HepG2 (cell line): ENCODE data around the gene DNAJC5. TPM values are rescaled to one million over a fixed set of nuclear protein-coding genes. Genes with fewer than 3 reads are reported as not detected.
A peak's percentile ranks its signal among the peaks of the same experiment; 100 is the strongest.

Source experiments
- GATA4 ChIP-seq: sonication (generic); IDR thresholded peaks from 2 replicates; pipeline ENCODE4 v1.6.1; 2016; ENCODE audit warnings: antibody characterized with exemption, low read depth, borderline replicate concordance
- HDAC1 ChIP-seq: sonication (generic); formaldehyde crosslinking; IDR thresholded peaks from 2 replicates; pipeline ENCODE4 v1.5.1; 2020; ENCODE audit warnings: mild to moderate bottlenecking, missing genetic modification reagents
- SPEN ChIP-seq: sonication (generic); formaldehyde crosslinking; IDR thresholded peaks from 2 replicates; pipeline ENCODE4 v1.5.1; 2020; ENCODE audit warnings: low read depth, mild to moderate bottlenecking, missing genetic modification reagents
- ZC3H4 ChIP-seq: sonication (generic); formaldehyde crosslinking; IDR thresholded peaks from 2 replicates; pipeline ENCODE4 v1.4.0; 2020; ENCODE audit warnings: missing genetic modification reagents, borderline replicate concordance
- ZNF629 ChIP-seq: sonication (generic); formaldehyde crosslinking; conservative IDR thresholded peaks from 2 replicates; pipeline ENCODE4 v1.5.0; 2020; ENCODE audit warnings: missing genetic modification reagents
- ZNF674 ChIP-seq: sonication (generic); formaldehyde crosslinking; IDR thresholded peaks from 2 replicates; pipeline ENCODE4 v1.5.0; 2020; ENCODE audit warnings: low read depth, mild to moderate bottlenecking, missing genetic modification reagents
- ZNF883 ChIP-seq: sonication (generic); formaldehyde crosslinking; IDR thresholded peaks from 2 replicates; pipeline ENCODE4 v1.5.1; 2020; ENCODE audit warnings: mild to moderate bottlenecking, missing genetic modification reagents; ENCODE audit errors: not compliant biosample characterization
- polyA plus RNA-seq, 8 experiments: library from polyadenylated mRNA; depleted of rRNA in 3 of 8; stranded (reverse) in 7 of 8; unstranded in 1 of 8; fragments of >200 nt; fragmentation: Illumina TruSeq in 4 of 8; extraction: Trizol in 4 of 8; gene quantifications; 2 replicates each; pipeline versions ENCODE4 v1.2.1 to v1.2.3, GENCODE V29; 2011 to 2016; ENCODE audit warnings: low read depth in 4 of 8, missing spikeins in 1 of 8, mixed read lengths in 1 of 8; ENCODE audit not compliant: insufficient read depth in 1 of 8
- total RNA-seq, 5 experiments: library from RNA; depleted of rRNA; stranded (reverse); fragments of >200 nt; fragmentation: Illumina TruSeq; extraction: Trizol; gene quantifications; 2 replicates each; pipeline ENCODE4 v1.2.3, GENCODE V29; 2016; ENCODE audit warnings: low read depth in 1 of 5
- TF ChIP-seq, protein P1 (sequence below): sonication (generic); formaldehyde crosslinking; IDR thresholded peaks from 2 replicates; pipeline ENCODE4 v1.8.1; 2023; ENCODE audit warnings: missing genetic modification reagents, inconsistent platforms, borderline replicate concordance
- TF ChIP-seq, protein P2 (sequence below), 2 experiments: fragments of 450-650 bp in 1 of 2; sonication (generic) in 1 of 2; formaldehyde crosslinking; IDR thresholded peaks; 2 replicates each; pipeline versions ENCODE4 v1.5.0 to v1.8.0; 2020 to 2022; ENCODE audit warnings: mild to moderate bottlenecking in 1 of 2, missing genetic modification reagents in 1 of 2
- TF ChIP-seq, protein P3 (sequence below): IDR thresholded peaks from 2 replicates; pipeline ENCODE4 v1.6.1; 2016; ENCODE audit warnings: low read depth
- TF ChIP-seq, protein P4 (sequence below): sonication (generic); formaldehyde crosslinking; conservative IDR thresholded peaks from 2 replicates; pipeline ENCODE4 v1.4.0; 2020; ENCODE audit warnings: missing genetic modification reagents
- TF ChIP-seq, protein P5 (sequence below): IDR thresholded peaks from 2 replicates; pipeline ENCODE4 v1.6.1; 2016; ENCODE audit warnings: low read depth, control low read depth
- TF ChIP-seq, protein P6 (sequence below): fragments of 450-650 bp; IDR thresholded peaks from 2 replicates; pipeline ENCODE4 v1.6.1; 2017
- TF ChIP-seq, protein P7 (sequence below): sonication (generic); formaldehyde crosslinking; IDR thresholded peaks from 2 replicates; pipeline ENCODE4 v1.8.0; 2022; ENCODE audit warnings: low read depth, missing genetic modification reagents
- TF ChIP-seq, protein P8 (sequence below): IDR thresholded peaks from 2 replicates; pipeline ENCODE4 v1.6.1; 2016; ENCODE audit warnings: missing compliant biosample characterization, missing genetic modification reagents, borderline replicate concordance

DNAJC5 gene
- total and polyA plus RNA-seq, 2 of the 13 experiments (the other 11 are each of a cell fraction or from before 2014, with no cell fraction given), result 42.8 to 64.5 TPM

DNA sequence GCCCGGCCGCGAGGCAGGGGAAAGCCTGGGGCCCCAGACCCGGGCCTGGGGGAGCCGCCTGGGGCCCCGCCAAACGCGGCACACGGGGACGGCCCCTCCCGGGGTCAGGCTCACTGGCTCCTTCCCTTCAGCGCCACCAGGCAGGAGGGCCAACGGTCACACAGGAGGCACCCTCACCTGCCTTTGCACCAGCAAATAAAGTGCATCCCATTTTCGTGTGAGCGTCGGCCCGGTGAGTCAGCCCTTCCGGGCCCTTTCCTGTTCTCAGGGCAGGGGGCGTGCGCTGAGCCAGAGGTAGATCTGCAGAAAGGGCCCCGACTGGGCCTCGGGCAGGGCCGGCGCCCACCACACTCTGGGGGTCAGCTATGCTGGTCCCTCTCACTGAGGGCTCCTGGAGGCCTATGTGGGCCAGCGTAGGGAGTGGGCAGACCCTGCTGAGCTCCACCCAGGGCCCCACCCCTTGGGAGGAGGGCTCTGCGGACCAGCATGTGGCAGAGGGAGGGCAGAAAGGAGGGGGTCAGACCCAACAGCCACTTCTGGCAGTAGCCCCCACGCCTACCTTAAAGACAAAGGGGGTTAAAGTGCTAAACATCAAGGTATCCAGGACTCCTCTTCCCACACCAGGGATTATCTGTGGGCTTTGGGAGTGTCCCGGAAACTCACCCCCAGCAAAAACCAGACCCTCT, 62.2 kb downstream of the DNAJC5 start (continued):
- TF ChIP-seq, protein P1, sequence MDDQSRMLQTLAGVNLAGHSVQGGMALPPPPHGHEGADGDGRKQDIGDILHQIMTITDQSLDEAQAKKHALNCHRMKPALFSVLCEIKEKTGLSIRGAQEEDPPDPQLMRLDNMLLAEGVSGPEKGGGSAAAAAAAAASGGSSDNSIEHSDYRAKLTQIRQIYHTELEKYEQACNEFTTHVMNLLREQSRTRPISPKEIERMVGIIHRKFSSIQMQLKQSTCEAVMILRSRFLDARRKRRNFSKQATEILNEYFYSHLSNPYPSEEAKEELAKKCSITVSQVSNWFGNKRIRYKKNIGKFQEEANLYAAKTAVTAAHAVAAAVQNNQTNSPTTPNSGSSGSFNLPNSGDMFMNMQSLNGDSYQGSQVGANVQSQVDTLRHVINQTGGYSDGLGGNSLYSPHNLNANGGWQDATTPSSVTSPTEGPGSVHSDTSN (CRISPR knock-in tag), result no peak
- TF ChIP-seq HDAC1 (peak; percentile 44; the same call in 1 of the 2 replicates), ZNF883 (CRISPR knock-in tag) (peak; percentile 46), ZC3H4 (CRISPR knock-in tag) (no peak; the same call in 1 of the 2 replicates), GATA4 (peak; percentile 65; the same call in 1 of the 2 replicates), SPEN (CRISPR knock-in tag) (peak; percentile 74; the same call in 1 of the 2 replicates), ZNF629 (CRISPR knock-in tag) (no peak), ZNF674 (no peak; the same call in 1 of the 2 replicates)
- TF ChIP-seq, protein P2, sequence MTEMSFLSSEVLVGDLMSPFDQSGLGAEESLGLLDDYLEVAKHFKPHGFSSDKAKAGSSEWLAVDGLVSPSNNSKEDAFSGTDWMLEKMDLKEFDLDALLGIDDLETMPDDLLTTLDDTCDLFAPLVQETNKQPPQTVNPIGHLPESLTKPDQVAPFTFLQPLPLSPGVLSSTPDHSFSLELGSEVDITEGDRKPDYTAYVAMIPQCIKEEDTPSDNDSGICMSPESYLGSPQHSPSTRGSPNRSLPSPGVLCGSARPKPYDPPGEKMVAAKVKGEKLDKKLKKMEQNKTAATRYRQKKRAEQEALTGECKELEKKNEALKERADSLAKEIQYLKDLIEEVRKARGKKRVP (CRISPR knock-in tag; IDR thresholded peaks at IDR 0.05), result peak in 1 of 2 experiments; percentile 39; a peak in 1 of 4 replicates
- TF ChIP-seq, protein P3, sequence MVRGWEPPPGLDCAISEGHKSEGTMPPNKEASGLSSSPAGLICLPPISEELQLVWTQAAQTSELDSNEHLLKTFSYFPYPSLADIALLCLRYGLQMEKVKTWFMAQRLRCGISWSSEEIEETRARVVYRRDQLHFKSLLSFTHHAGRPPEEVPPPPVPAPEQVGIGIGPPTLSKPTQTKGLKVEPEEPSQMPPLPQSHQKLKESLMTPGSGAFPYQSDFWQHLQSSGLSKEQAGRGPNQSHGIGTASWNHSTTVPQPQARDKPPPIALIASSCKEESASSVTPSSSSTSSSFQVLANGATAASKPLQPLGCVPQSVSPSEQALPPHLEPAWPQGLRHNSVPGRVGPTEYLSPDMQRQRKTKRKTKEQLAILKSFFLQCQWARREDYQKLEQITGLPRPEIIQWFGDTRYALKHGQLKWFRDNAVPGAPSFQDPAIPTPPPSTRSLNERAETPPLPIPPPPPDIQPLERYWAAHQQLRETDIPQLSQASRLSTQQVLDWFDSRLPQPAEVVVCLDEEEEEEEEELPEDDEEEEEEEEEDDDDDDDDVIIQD (CRISPR knock-in tag), result peak; percentile 58; the same call in 1 of the 2 replicates
- TF ChIP-seq, protein P4, sequence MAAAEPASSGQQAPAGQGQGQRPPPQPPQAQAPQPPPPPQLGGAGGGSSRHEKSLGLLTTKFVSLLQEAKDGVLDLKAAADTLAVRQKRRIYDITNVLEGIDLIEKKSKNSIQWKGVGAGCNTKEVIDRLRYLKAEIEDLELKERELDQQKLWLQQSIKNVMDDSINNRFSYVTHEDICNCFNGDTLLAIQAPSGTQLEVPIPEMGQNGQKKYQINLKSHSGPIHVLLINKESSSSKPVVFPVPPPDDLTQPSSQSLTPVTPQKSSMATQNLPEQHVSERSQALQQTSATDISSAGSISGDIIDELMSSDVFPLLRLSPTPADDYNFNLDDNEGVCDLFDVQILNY (CRISPR knock-in tag), result no peak; the same call in 1 of the 2 replicates
- TF ChIP-seq, protein P5, sequence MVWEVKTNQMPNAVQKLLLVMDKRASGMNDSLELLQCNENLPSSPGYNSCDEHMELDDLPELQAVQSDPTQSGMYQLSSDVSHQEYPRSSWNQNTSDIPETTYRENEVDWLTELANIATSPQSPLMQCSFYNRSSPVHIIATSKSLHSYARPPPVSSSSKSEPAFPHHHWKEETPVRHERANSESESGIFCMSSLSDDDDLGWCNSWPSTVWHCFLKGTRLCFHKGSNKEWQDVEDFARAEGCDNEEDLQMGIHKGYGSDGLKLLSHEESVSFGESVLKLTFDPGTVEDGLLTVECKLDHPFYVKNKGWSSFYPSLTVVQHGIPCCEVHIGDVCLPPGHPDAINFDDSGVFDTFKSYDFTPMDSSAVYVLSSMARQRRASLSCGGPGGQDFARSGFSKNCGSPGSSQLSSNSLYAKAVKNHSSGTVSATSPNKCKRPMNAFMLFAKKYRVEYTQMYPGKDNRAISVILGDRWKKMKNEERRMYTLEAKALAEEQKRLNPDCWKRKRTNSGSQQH (CRISPR knock-in tag), result peak; percentile 88; the same call in 1 of the 2 replicates
- TF ChIP-seq, protein P6, sequence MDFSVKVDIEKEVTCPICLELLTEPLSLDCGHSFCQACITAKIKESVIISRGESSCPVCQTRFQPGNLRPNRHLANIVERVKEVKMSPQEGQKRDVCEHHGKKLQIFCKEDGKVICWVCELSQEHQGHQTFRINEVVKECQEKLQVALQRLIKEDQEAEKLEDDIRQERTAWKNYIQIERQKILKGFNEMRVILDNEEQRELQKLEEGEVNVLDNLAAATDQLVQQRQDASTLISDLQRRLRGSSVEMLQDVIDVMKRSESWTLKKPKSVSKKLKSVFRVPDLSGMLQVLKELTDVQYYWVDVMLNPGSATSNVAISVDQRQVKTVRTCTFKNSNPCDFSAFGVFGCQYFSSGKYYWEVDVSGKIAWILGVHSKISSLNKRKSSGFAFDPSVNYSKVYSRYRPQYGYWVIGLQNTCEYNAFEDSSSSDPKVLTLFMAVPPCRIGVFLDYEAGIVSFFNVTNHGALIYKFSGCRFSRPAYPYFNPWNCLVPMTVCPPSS, result no peak
- TF ChIP-seq, protein P7, sequence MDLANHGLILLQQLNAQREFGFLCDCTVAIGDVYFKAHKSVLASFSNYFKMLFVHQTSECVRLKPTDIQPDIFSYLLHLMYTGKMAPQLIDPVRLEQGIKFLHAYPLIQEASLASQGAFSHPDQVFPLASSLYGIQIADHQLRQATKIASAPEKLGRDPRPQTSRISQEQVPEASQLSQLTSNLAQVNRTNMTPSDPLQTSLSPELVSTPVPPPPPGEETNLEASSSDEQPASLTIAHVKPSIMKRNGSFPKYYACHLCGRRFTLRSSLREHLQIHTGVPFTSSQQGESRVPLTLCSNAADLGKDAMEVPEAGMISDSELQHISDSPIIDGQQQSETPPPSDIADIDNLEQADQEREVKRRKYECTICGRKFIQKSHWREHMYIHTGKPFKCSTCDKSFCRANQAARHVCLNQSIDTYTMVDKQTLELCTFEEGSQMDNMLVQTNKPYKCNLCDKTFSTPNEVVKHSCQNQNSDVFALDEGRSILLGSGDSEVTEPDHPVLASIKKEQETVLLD, result no peak
- TF ChIP-seq, protein P8, sequence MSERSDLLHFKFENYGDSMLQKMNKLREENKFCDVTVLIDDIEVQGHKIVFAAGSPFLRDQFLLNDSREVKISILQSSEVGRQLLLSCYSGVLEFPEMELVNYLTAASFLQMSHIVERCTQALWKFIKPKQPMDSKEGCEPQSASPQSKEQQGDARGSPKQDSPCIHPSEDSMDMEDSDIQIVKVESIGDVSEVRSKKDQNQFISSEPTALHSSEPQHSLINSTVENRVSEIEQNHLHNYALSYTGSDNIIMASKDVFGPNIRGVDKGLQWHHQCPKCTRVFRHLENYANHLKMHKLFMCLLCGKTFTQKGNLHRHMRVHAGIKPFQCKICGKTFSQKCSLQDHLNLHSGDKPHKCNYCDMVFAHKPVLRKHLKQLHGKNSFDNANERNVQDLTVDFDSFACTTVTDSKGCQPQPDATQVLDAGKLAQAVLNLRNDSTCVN (CRISPR knock-in tag), result peak; percentile 71; the same call in 1 of the 2 replicates
